ENCODE data around the gene COMMD1.

DNA sequence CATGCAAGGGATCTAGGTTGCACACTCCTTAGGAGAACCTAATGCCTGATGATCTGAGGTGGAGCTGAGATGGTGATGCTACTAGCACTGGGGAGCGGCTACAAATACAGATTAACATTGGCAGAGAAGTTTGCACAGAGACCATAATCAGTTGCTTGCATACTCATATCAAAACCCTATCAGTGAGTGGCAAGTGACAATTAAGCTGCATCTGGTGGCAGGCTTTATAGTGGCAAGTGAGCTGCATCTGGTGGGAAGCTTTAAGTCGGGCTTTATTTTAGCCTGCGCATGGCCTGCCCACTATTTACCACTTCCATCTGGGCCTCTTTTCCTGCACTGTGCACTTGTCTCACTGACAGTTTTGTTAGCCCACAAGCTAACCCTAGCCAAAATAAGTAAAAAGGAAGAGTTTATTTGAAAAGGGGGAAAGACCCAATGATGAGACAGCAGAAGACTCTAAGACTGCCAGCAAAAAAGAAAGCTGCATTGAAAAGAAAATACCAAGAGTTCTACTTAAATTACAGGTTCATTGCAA, 149.5 kb downstream of the COMMD1 start:
- TF ChIP-seq CSDC2 (CRISPR knock-in tag; IDR thresholded peaks at IDR 0.05) (no peak), ZFP30 (CRISPR knock-in tag; IDR thresholded peaks at IDR 0.05) (no peak), POU6F1 (CRISPR knock-in tag; IDR thresholded peaks at IDR 0.05; ENCODE audit: borderline replicate concordance, low read depth) (no peak), ZFP3 (CRISPR knock-in tag; IDR thresholded peaks at IDR 0.05) (no peak)

Measured in SK-N-SH treated with all-trans-retinoic acid at 6 μM for 48 hours (cell line).